Stimulated activated CD8-positive, alpha-beta memory T cell treated with anti-CD3 and anti-CD28 coated beads, Interleukin-2, amount 100 ng/mL, for 1 hour (primary cell): ENCODE data around the gene GAPDH.

ENCODE experiments used
- DNase-seq, 2 donors: peaks; one replicate each; pipeline ENCODE4 v3.0.0-alpha.2; 2020; ENCODE audit warnings: low read depth in 2 of 2

The GAPDH gene

GRCh38 chr12:6529291-6529737 lies 5.0 kb upstream of the GAPDH start:
- no peak for DNase-seq

GRCh38 chr12:6530576-6531260 lies 3.6 kb upstream of the GAPDH start:
- no peak for DNase-seq

- peak; percentile 67 to 69 for DNase-seq
Measured at GRCh38 chr12:6532051-6532926, 2.0 kb upstream of the GAPDH start.

- no peak for DNase-seq
Measured at GRCh38 chr12:6532927-6533652, 1.2 kb upstream of the GAPDH start.

GRCh38 chr12:6533653-6533922 lies 729 bp upstream of the GAPDH start:
- no peak for DNase-seq

- DNase-seq: no peak
Measured at GRCh38 chr12:6534695-6534944, 303 bp downstream of the GAPDH start.

- peak; percentile 38 to 53 for DNase-seq
Measured at GRCh38 chr12:6534945-6535696, 804 bp downstream of the GAPDH start.

GRCh38 chr12:6535697-6535946 lies 1.3 kb downstream of the GAPDH start:
- no peak for DNase-seq

- DNase-seq: no peak
Measured at GRCh38 chr12:6535960-6536847, 1.9 kb downstream of the GAPDH start.

GRCh38 chr12:6536894-6537579 lies 2.7 kb downstream of the GAPDH start:
- no peak for DNase-seq

GRCh38 chr12:6537580-6538419 lies 3.5 kb downstream of the GAPDH start:
- DNase-seq: peak; percentile 68 to 72

- DNase-seq: no peak
Measured at GRCh38 chr12:6538420-6539313, 4.3 kb downstream of the GAPDH start.

GRCh38 chr12:6539314-6539682 lies 5.0 kb downstream of the GAPDH start:
- DNase-seq: no peak

- no peak for DNase-seq
Measured at GRCh38 chr12:6539707-6540134, 5.4 kb downstream of the GAPDH start.

GRCh38 chr12:6540181-6540877 lies 6.0 kb downstream of the GAPDH start:
- no peak for DNase-seq

GRCh38 chr12:6541371-6542165 lies 7.3 kb downstream of the GAPDH start:
- DNase-seq: no peak

- DNase-seq: no peak
Measured at GRCh38 chr12:6542209-6543009, 8.1 kb downstream of the GAPDH start.
